ENCODE results near the gene HNF4A. TPM values are rescaled to one million over a fixed set of nuclear protein-coding genes. Genes with fewer than 3 reads are reported as not detected.

HNF4A gene
- total RNA-seq, 1 experiment from 2014 or later, result not detected

DNA sequence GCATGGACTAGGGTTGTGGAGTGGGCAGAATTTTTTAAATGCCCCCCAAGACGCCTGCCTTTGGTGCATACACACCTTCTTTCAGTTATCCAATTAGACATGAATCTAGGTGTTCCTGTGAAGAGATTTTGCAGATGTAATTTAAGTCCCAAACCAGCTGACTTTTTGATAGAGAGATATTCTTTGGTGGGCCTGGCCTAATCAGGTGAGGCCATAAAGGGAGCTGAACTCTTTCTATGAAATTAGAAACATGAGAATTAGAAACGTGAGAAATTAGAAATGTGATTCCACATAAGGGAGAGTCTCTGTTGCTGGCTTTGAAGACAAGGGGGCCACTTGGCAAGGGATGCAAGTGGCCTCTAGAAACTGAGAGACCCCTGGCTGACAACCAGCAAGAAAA lies 83.8 kb downstream of the HNF4A start:
- Histone ChIP-seq H3K27me3 (peaks cover 8% of the 10 kb centered on the region; the same call in 1 of the 2 replicates), H3K27ac (no peak overlapping the region), H3K36me3 (no peaks in the 10 kb centered on the region), H3K4me3 (no peak overlapping the region), H3K9me3 (replicated peaks) (no peaks in the 10 kb centered on the region), H3K4me1 (no peaks in the 10 kb centered on the region)
- no peak for DNase-seq

- H3K27me3 ChIP-seq, result peaks cover 14% of the 10 kb centered on the region; the same call in 1 of the 2 replicates
- H3K9me3 ChIP-seq (replicated peaks), result no peaks in the 10 kb centered on the region
- H3K4me3 ChIP-seq, result no peak overlapping the region
- H3K4me1 ChIP-seq, result no peaks in the 10 kb centered on the region
- no peak overlapping the region for H3K27ac ChIP-seq
- DNase-seq, result no peak
- no peaks in the 10 kb centered on the region for H3K36me3 ChIP-seq
These were observed 87.0 kb downstream of the HNF4A start for GRCh38 chr20:44442298-44443070.

- Histone ChIP-seq H3K4me1 (no peaks in the 10 kb centered on the region), H3K36me3 (no peaks in the 10 kb centered on the region), H3K27me3 (peaks cover 23% of the 10 kb centered on the region), H3K9me3 (replicated peaks) (no peaks in the 10 kb centered on the region), H3K4me3 (no peak overlapping the region), H3K27ac (no peak overlapping the region)
- no peak for DNase-seq
These were observed 90.5 kb downstream of the HNF4A start for GRCh38 chr20:44445742-44446710.

DNA sequence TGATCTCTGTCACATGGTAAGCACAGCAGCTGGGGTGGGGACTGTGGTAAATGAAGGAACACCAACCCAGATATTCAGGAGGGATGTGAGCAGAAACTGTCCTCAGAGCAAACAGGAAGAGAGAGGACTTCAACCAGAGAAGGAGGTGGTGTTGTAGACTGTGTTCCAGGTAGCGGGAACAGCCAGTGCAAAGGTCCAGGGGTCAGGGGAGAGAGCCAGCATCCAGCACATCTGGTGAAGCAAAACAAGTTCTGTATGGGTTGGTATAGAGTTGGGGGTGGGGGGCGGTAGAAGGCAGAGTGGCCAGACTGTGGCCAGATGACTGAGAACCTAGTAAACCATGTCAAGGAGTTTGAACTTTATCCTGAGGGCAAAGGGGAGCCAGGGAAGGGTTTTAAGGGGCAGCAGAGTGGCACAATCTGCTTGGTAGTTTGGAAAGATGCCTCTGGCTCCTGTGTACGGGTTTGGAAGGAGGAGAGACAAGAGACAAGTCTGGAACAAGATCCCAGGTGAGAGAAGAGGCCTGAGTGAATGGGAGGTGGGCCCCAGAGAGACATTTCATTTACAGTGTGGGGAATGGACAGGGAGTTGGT lies 92.4 kb downstream of the HNF4A start:
- no peak for DNase-seq

GRCh38 chr20:44448753-44449546 lies 93.5 kb downstream of the HNF4A start:
- DNase-seq, result peak; percentile 39 to 55
- Histone ChIP-seq H3K27me3 (peaks cover 33% of the 10 kb centered on the region), H3K4me1 (no peaks in the 10 kb centered on the region), H3K4me3 (no peak overlapping the region), H3K36me3 (no peaks in the 10 kb centered on the region), H3K27ac (no peak overlapping the region), H3K9me3 (replicated peaks) (no peaks in the 10 kb centered on the region)

More for the DNA sequence above, 92.4 kb downstream of the HNF4A start:
- Histone ChIP-seq H3K27me3 (peaks cover 33% of the 10 kb centered on the region), H3K27ac (no peak overlapping the region), H3K9me3 (replicated peaks) (no peaks in the 10 kb centered on the region), H3K4me3 (no peak overlapping the region), H3K4me1 (no peaks in the 10 kb centered on the region), H3K36me3 (no peaks in the 10 kb centered on the region)

DNA sequence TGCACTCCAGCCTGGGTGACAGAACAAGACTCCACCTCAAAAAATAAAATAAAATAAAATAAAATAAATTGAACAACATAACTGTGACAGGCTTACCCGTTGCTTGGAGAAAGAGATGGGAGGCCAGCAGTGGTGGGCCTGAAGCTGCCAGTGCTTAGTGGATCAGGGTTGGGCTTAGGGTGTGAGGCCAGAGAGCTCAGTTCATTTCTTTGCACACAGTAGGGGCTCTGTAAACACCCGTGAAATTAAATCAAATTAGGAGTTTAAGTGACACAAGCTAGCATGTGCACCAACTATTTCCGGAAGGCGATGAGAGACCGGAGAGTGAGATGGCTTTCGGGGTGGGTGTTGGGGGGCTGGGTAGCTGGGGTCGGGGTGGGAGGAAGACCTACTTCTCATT lies 94.4 kb downstream of the HNF4A start:
- Histone ChIP-seq H3K27me3 (peaks cover 28% of the 10 kb centered on the region), H3K4me3 (no peak overlapping the region), H3K9me3 (replicated peaks) (no peaks in the 10 kb centered on the region), H3K36me3 (no peaks in the 10 kb centered on the region), H3K27ac (no peak overlapping the region), H3K4me1 (no peaks in the 10 kb centered on the region)
- DNase-seq, result no peak

DNA sequence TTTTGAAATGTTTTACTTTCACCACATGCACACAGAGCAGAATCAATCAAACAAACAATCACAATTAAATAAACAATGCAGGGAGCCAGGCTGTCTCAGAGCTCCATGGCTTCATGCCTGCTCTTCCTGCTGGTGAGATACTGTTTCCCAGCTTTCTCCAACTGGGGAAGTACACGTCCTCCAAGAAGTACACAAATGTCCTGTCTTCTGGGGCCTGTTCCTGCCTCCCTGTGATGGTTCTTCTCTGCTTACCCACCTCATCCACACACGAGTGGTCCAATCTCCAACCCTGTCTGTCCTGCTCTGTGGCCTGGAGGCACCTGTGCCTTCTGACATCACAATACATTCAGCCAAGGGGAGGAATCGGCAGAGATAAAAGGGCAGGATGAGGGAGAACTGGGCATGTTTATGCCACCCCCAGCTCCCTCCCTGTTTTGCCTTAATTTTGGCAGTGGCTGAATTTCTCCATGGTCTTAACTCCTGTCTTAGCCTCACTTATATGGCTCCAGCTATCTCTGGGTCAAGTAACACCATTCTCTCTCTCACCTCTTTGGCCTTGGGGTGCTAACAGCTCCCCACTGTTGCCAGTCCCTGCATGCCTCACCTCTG lies 94.9 kb downstream of the HNF4A start:
- no peak for DNase-seq
- Histone ChIP-seq H3K27me3 (peaks cover 30% of the 10 kb centered on the region), H3K9me3 (replicated peaks) (no peaks in the 10 kb centered on the region), H3K36me3 (no peaks in the 10 kb centered on the region), H3K4me1 (no peaks in the 10 kb centered on the region), H3K27ac (no peak overlapping the region), H3K4me3 (no peak overlapping the region)

DNA sequence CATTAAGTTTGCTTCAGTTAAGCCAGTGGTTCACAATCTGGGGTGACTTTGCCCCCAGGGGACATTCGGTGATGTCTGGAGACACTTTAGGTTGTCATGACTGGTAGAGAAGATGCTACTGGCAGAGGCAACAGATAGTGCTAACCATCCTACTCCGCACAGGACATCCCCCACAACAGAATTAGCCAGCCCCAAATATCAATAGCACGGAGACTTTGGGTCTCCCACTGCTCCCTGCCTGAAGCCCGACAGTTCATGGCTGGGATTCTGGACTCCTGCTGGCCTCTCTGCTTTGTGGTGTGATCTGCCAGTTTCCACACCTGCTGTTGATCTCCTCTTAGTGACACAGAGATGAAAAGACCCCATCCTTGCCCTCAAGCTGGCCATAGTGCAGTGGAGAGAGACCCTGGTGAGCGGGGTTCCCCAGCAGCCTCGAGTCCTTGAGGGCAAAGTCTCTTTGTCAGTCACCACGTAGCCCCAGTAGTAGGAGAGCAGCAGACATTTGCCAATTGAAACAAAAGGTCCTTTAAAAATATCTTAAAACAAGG lies 95.5 kb downstream of the HNF4A start:
- Histone ChIP-seq H3K36me3 (no peaks in the 10 kb centered on the region), H3K27ac (no peak overlapping the region)

DNA sequence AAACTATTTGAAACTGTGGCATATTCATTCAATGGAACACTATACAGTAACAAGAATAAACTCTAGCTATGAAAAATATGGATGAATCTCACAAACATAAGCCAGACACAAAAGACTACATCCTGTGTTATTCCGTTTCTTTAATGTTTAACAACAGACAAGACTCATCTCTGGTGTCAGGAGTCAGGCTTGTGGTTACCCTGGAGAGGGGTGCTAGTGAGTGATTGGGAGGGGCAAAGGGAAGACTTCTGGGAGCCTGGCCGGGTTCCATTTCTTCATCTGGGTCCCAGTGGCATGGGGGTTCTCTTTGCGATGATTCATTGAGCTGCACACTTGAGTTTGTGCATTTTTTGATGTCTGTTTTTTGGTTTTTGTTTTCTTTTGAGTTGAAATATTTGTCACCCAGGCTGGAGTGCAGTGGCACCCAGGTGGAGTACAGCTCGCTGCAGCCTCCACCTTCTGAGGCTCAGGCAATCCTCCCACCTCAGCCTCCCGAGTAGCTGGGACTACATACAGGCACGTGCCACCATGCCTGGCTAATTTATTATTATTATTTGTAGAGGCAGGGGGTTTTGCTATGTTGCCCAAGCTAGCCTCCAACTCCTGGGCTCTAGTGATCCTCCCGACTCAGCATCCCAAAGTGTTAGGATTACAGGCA lies 98.9 kb downstream of the HNF4A start:
- Histone ChIP-seq H3K4me1 (no peaks in the 10 kb centered on the region), H3K4me3 (no peak overlapping the region), H3K36me3 (no peaks in the 10 kb centered on the region), H3K27ac (no peak overlapping the region), H3K9me3 (replicated peaks) (no peaks in the 10 kb centered on the region), H3K27me3 (peaks cover 28% of the 10 kb centered on the region)
- no peak for DNase-seq

More for the DNA sequence above, 95.5 kb downstream of the HNF4A start:
- H3K4me1 ChIP-seq, result no peaks in the 10 kb centered on the region
- no peak for DNase-seq
- H3K27me3 ChIP-seq, result peaks cover 32% of the 10 kb centered on the region
- no peaks in the 10 kb centered on the region for H3K9me3 ChIP-seq (replicated peaks)
- no peak overlapping the region for H3K4me3 ChIP-seq

DNA sequence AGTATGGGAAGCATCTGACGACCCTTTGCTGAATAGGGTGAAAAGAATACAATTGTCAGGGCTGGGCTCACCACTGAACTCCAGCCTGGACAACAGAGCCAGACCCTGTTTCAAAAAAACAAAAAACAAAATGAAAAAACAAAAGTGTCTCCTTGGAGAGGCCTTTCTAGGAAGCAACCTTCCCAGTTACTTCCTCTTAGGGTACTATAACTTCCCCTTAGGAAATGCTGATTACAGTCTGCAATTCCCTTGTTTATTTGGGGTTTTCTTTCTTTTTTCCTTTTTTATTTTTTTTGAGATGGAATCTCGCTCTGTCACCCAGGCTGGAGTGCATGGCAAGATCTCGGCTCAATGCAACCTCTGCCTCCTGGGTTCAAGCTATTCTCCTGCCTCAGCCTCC lies 99.6 kb downstream of the HNF4A start:
- Histone ChIP-seq H3K27me3 (peaks cover 24% of the 10 kb centered on the region), H3K27ac (no peak overlapping the region), H3K9me3 (replicated peaks) (no peaks in the 10 kb centered on the region), H3K36me3 (no peaks in the 10 kb centered on the region), H3K4me3 (no peak overlapping the region), H3K4me1 (no peaks in the 10 kb centered on the region)
- no peak for DNase-seq

DNA sequence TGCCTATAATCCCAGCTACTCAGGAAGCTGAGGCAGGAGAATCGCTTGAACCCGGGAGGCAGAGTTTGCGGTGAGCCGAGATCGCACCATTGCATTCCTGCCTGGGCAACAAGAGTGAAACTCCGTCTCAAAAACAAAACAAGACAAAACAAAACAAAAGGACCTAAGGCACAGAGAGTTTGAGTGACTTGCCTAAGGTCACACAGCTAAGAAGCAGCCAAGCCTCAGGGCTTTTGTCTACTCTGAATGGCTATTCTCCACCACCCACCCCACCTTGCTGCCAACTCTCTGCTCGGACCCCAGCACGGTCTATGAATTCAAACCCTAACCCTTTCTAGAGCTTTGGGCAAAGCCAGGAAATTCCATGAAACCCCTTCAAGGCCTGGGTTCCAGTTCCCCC lies 101.1 kb downstream of the HNF4A start:
- H3K9me3 ChIP-seq (replicated peaks), result no peaks in the 10 kb centered on the region
- DNase-seq, result no peak
- no peaks in the 10 kb centered on the region for H3K4me1 ChIP-seq
- no peak overlapping the region for H3K27ac ChIP-seq
- no peaks in the 10 kb centered on the region for H3K36me3 ChIP-seq
- no peak overlapping the region for H3K4me3 ChIP-seq
- H3K27me3 ChIP-seq, result peaks cover 27% of the 10 kb centered on the region

DNA sequence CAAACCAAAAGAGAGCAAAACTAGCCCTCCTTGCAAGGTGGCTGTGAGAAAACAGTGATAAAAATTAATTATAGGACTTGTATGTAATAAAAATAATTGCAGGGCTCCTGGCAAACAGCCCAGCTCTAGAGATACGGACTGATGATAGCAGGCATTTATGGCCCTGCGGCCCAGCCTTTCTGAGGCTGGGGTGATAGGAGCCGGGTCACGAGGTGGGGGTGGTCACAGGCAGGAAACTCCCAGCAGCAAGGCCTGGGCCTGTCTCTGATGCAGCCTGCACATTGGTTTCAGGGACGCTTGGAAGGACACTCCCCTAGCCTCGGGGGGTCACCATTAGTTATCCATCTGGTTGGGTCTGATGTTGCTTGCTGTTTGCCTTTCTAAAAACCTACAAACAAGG lies 101.5 kb downstream of the HNF4A start:
- Histone ChIP-seq H3K27ac (no peak overlapping the region), H3K9me3 (replicated peaks) (no peaks in the 10 kb centered on the region), H3K27me3 (peaks cover 23% of the 10 kb centered on the region), H3K4me1 (no peaks in the 10 kb centered on the region), H3K36me3 (no peaks in the 10 kb centered on the region), H3K4me3 (no peak overlapping the region)
- no peak for DNase-seq

DNA sequence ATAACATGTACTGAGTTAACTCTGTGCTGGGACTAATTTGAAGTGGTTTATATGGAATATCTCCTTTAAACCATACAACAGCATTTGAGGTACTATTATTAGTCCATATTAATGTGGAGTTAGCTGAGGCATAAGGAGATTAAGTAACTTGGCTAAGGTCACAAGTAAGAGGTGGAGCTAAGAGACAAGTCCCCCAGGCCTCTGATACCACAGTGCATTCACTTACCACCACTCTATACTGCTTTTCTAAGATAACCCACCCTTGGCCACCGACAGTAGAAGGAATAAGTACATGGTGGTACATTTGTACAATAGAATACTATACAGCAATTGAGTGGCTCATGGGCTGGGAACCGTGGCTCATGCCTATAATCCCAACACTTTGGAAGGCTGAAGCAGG lies 103.8 kb downstream of the HNF4A start:
- Histone ChIP-seq H3K27me3 (peaks cover 19% of the 10 kb centered on the region), H3K27ac (no peak overlapping the region), H3K4me1 (no peaks in the 10 kb centered on the region), H3K9me3 (replicated peaks) (no peaks in the 10 kb centered on the region), H3K36me3 (no peaks in the 10 kb centered on the region), H3K4me3 (no peak overlapping the region)
- DNase-seq, result no peak
